Gastroesophageal sphincter (tissue), 3 donors: Measurements from ENCODE around the gene C19orf53.

Source experiments
- CTCF ChIP-seq, 4 experiments: fragments of 200-600 bp in 2 of 4; fragments of 450-650 bp in 2 of 4; sonication (generic) in 1 of 4; IDR thresholded peaks; one replicate each; pipeline ENCODE4 v1.5.1; 2017 to 2019; ENCODE audit warnings: antibody characterized with exemption in 4 of 4, mild to moderate bottlenecking in 2 of 4, moderate library complexity in 2 of 4
- EP300 ChIP-seq: sonication (generic); formaldehyde crosslinking; IDR thresholded peaks from one replicate; pipeline ENCODE4 v1.6.1; 2017; ENCODE audit warnings: antibody characterized with exemption, mild to moderate bottlenecking
- POLR2A ChIP-seq, 2 donors: fragments of 450-650 bp; IDR thresholded peaks; one replicate each; pipeline ENCODE4 v1.6.1; 2017; ENCODE audit warnings: antibody characterized with exemption in 2 of 2, mild to moderate bottlenecking in 2 of 2, moderate library complexity in 1 of 2
- POLR2AphosphoS5 ChIP-seq: sonication (generic); formaldehyde crosslinking; IDR thresholded peaks from one replicate; pipeline ENCODE4 v1.6.1; 2017; ENCODE audit warnings: antibody characterized with exemption

DNA sequence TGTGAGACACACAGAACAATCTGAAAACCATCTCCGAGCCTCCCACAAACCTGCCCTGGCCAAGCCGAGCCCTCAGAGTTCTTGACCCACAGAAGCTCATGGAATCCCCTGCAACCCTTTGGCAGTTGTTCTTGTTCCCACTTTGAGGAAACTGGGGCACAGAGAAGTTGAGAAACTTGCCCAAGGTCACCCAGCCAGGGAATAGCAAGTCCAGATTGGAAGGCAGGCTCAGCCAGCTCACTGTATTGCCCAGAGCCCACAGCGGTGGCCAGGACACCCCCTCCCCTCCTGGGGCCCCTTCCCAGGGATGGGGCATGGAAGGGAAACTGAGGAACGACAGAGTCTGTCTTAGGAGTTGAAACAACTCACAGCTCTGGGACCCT is 22.8 kb downstream of the C19orf53 start:
- TF ChIP-seq CTCF (IDR thresholded peaks at IDR 0.05) (no peak), EP300 (no peak), POLR2A (IDR thresholded peaks at IDR 0.05) (no peak), POLR2AphosphoS5 (no peak)
